T-helper 1 cell treated with Interleukin-12 subunit alpha and Interleukin-12 subunit beta and Interleukin-4 antibody, amounts not matched to agents 30 ng/mL and 1 ng/mL, for 36 hours (primary cell): ENCODE data around the gene RFT1. TPM values are rescaled to one million over a fixed set of nuclear protein-coding genes. Genes with fewer than 3 reads are reported as not detected.
"Not testable (repeated sequence)": the region's sequence is repeated elsewhere in the genome, so short reads cannot be mapped to it uniquely, and the experiment has no call there.

Source experiments
- intact Hi-C: fragments of 100-400 bp; cut with micrococcal nuclease; formaldehyde crosslinking; loops from one replicate; pipeline ENCODE4 v1.15.1; 2024
- total RNA-seq: library from RNA; stranded (reverse); gene quantifications from 2 replicates; pipeline ENCODE4 v1.2.3, GENCODE V29; 2022

RFT1 gene
- total RNA-seq, 1 donor from 2014 or later = 34.1 TPM

DNA sequence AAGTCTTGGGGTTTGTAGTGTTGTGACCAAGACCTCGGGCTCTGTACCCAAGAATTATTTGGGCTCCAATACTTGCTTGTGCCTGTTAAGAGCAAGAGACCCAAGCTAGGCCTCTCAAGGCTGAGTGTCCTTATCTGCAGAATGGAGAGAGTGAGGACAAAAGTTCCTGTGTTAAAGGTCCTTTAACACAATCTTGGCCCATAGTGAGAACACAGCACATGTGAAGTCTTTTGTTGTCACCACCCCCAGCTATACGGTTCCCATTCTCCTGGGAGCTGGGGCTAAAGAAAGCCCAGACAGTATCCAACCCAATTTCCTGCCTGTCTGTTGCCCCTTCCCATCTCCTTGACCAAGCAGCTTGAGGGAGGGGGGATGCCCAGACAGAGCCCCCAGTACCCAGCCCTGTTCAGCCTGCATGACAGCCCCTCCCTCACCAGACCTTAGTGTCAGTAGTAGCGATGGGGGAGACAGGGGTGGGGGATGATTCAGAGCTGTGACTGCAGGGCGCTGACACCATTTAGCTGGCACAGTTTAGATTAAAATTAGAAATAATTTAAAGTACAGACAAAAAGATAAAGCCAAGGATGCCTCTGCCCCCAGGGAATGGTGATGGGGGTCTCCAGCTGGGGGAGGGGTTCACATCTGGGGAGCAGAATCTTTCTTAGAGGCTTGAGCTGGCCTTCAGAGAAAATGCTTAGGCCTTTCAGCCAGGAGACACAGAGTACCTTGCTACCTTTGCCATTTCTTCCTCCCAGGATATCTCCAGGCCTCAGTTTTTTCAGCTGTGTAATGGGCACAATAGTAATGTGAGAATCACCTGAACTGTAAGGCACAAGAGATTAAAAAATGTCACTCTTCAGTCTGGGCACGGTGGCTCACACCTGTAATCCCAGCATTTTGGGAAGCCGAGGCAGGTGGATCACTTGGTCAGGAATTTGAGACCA, 33.5 kb upstream of the RFT1 start:
- intact Hi-C loops = loop anchor here (1.0 to 5.0 kb wide), 4 partner anchors 49 to 266 kb away; partner anchors contain the start of genes DCP1A and STIMATE

DNA sequence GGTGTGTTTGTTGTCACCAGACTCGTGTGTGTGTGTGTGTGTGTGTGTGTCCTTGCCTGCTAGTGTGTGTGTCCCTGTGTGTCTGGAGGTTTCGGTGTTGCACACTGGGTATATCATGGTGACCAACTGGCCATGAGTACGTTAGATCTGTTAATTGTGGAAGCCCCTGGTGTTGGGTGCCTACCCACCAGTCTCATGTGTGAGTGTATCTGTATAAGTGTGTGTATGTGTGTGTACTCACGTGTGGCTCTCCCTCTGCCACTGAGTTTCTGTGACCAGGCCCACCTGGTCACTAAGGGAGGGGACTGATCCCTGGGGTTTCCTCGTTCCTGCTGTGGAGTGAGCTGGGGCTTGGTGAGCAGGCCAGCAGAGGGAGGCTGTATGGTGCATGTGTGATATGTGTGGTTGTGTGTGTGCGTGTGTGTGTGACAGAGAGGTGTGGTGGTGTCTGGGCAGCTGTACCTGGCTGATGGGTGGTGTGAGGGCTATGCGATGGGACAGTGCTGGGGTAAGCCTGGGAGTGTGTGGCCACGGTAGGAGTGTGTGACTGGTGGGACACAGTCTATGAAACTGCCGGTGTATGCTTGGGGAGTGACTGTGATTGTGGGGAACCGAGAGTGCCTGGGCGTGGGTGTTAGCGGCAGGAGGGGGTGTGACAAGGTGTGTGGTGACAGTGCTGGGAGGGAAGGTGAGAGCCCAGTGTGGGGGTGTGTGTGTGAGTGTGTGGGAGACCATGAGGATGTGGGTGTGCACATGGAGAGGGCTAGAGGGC, 32.6 kb upstream of the RFT1 start:
- intact Hi-C loops = loop anchor here (1.0 to 5.0 kb wide), 5 partner anchors 7 to 266 kb away; partner anchors contain the start of genes DCP1A and STIMATE

DNA sequence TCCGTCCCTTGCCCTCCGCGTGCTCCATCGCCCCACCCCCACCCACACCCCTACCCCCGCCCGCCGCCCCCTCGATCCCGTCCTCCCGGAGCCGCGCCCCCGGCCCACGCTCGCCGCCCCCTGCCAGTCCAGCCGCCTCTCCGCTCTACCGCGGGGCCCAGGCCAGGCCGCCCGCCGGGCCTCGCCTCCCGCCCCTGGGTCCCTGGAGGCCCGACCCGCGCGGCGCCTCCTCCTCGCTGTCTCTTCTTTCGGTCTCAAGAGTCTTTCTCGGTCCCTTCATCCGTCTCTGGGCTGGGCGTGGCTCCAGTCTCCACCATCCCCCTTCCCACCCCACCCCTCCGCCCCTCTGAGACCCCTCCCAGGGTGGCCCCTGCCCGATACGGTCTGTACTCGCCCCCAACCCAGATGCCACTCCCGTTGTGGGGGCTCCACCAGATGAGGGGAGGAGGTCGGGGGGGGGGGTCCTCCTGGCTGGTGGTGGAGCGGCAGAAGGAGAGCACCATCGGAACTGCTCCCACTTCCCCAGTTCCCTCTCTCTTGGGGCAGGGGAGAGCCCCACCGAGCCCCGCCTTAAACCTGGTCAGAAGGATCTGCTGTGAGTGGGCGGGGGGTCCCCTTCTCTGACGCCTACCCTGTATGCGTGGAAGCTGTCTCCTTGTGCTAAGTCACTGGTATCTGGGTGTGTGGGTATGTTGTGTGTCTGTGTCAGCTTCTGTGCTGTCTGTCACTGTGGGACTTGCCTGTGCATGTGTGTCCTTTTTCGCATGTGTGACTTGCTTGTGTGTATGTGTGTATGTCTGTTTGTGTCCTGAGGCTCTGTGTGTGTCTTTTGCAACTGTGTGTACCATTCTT, 31.8 kb upstream of the RFT1 start:
- intact Hi-C loops = loop anchor here (1.0 to 5.0 kb wide), 7 partner anchors 8 to 265 kb away; partner anchors contain the start of genes DCP1A, RFT1, SFMBT1 and STIMATE

DNA sequence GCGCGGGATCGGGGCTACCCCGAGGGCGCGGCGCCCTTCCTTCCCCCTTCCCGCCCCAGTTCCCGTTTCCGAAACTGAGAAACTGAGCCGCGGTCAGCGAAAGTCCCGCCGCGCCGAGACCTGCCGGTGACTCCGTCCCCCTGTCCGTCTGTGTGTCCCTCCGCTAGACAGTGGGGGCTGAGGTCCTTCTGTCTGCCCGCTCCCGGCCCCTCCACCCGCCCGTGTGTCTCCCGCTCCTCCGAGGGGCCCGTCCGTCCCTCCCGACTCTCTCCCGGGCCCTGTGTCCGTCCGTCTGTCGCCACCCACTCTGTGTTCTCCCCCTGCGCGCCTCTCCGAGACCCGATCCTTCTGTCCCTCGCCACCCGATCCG, 31.2 kb upstream of the RFT1 start:
- intact Hi-C loops = loop anchor here (1.0 to 5.0 kb wide), 4 partner anchors 31 to 264 kb away; partner anchors contain the start of genes RFT1, SFMBT1 and STIMATE

DNA sequence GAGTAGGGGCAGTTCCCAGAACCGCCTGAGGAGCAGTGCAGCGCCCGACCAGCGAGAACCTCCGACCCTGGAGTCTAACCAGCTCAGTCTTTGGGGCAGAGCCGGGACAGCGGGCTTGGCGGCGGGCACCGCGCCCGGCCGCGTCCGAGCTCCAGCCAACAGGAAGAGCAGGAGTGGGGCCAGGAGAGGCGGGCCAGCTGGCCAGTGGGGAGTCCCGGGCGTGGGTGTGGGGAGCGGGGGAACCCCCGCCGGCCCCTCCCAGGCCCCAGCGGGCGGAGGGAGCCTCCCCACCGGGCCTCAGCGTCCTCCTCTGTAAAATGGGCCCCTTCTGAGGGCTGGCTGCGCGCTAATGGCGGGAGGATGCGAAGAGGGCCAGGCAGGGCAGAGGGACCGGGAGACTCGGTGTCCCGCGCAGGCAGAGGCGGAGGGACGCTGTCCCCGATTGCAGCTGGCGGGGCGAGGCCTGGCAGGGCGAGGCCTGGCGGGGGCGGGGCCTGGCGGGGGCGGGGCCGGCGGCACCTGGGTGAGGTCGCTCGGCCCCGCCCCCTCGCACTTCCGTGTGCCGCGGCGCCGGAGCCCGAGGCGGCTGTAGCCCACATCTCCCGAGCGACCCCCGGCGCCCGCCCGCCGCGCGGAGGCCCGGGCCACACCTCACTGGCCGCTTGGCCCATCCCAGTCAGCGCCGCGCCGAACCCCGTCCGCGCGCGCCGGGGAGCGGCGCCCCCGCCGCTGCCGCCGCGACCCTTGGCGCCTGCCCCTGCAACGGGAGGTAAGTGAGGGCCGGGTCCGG, 30.6 kb upstream of the RFT1 start, which contains the start of gene PRKCD:
Gene PRKCD (plus strand): TSS at position 550 of the 790 bp plus-strand sequence. CDS start 17,214 bp downstream, outside the sequence.
- intact Hi-C loops = loop anchor here (1.0 to 5.0 kb wide), 5 partner anchors 31 to 264 kb away; partner anchors contain the start of genes RFT1, SFMBT1 and STIMATE

DNA sequence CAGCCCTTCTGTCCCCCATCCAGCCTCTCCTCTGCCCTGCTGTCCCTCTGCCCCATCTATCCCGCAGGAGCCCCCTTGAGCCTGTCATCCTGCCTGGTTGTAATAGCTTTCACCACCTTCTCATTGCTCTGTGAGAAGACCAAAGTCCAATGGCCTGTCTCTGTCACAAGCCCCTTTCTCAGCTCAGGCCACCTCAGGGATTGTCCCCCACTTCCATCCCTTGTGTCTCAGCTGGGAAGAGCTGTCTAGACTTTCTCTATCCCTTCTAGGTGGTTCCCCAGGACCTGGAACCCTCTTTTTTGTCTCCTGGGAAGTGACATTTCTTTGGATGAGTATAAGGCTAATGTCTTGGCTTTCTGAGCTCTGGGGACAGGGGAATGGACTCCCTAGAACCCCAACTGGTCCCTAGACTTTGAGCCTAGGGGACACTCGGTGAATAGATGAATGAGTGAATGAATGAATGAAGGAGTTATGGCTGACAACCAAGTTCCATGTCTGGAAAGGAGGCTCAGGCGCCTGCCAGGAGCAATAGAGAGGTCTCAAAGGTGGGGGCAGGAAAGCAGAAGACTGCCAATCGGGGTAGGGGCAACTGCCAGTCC, 29.9 kb upstream of the RFT1 start:
- intact Hi-C loops = loop anchor here (1.0 to 5.0 kb wide), 4 partner anchors 37 to 263 kb away; partner anchors contain the start of genes SFMBT1 and STIMATE

DNA sequence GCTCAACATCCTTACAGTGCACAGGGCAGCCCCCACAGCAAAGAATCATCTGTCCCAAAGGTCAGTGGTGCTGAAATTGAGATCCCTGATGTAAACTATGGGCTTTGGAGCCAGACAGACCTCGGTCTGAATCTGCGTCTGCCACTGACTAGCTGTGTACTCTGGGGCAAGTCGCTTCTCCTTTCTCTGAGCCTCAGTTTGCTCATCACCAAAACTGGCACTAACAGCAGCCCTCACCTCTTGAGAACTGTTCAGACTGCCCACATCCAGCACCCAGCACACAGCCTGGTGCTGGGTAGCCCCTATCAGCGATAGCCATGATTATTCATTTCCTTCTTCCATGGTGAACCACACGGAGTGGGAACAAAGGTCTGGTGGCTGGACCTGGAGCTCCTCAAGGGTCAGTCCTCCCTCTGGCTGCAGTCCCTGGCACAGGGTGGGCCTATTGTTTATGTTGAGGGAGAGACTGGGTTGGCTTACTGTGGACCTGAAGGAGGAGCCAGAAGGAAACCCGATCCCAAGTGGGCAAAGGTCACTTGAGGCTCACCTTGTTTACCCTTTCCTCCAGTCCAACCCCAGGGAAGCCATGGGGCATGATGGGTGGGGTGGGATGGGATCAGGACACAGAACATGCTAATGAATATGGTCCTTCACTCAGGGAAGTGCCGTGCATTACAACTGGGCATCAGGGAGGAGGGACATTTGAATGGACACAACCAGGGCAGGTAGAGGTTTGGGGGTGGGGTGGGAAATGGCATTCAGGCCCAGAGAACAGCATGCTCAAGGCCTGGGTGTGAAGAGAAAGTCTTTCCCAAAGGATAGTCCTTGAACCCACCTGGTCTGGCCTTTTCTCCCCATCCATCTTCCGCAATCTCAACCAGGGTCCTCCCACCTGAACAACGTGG, 29.2 kb upstream of the RFT1 start:
- intact Hi-C loops = loop anchor here (1.0 to 5.0 kb wide), 4 partner anchors 37 to 262 kb away; partner anchors contain the start of genes SFMBT1 and STIMATE

DNA sequence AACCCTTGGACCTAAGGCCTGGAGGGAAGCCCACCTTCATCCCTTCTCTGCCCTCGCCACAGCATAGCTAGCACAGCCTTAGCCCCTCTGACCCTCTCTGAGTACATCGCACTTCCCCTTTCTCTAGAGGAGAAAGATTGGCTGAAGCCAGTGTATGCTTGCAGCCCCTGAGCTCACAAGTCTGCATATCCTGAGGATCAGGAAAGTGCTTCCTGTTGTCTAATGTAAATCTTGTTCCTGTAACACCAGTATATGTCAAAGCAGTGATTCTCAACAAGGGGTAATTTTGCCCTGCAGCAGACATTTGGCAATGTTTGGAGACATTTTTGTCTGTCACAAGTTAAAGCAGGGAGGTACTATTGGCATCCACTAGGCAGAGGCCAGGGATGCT, 28.5 kb upstream of the RFT1 start:
- intact Hi-C loops = no loop called here

DNA sequence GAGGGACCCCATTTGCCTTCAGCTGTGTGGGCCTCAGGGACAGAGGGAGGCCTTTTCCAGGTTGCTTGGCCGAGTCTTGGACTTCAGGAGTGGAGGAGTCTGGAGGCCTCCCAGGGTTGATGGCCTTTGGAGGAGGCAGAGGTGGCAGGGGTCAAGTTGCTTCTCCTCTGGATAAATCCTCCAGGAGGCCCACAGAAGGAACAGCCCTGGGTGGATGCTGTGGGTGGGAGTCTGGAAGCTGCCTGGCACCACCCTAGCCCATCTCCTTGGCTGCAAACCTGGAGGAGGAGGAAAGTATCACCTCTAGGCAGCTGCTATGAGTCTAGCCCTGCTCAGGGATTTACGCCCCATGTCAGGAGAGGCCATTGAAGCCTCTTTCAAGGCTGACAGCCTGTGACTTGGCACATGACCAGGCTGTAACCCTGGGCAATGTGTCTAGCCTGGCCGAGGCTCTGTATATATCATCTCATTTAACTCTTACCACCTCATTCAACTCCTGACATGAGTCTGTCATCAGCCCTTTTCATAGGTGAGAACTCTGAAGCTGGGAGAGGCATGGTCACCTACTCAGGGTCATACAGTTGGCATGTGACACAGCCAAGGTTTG, 27.8 kb upstream of the RFT1 start:
- intact Hi-C loops = no loop called here

DNA sequence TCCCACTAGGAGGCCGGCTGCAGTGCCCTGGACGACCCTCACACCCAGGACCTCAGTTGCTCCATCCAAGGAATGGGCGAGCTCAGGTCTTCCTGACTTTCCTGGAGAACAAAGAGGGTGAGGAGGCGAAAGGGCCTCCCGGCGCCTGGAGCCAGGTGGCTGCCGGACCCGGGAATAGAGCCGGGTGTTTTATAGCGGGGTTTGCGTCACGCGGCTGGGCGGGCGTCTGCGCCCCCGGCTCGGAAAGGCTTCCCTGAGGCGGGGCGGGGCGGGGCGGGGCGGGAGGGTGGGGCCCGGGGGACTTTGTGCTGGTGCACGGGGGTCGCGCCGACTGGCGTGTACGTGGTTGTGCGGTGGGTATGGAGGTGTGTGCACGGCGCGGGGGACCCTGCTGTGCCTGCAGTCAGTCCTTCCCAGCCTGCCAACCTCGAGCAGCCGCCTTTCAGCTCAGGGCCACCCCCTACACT, 26.2 kb upstream of the RFT1 start:
- intact Hi-C loops = no loop called here

DNA sequence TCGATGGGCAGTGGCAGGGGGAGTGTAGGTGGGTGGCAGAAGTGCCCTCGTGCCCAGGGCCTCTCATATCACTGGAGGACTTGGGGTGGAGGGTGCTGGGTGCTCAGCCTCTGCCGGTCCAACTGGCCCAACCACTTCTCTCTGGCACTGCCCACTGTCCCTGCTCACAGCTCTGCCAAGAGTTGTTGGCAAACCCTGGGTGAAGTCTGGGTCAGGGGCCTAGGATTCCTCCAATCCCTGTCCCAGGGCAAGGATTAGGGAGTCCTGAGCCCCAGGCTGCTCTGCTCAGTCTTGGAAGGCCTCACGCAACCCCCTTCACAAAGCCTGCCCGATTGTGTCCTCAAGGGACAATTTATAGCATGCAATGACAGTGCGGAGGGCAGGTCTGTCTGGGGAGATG, 25.5 kb upstream of the RFT1 start:
- intact Hi-C loops = no loop called here

DNA sequence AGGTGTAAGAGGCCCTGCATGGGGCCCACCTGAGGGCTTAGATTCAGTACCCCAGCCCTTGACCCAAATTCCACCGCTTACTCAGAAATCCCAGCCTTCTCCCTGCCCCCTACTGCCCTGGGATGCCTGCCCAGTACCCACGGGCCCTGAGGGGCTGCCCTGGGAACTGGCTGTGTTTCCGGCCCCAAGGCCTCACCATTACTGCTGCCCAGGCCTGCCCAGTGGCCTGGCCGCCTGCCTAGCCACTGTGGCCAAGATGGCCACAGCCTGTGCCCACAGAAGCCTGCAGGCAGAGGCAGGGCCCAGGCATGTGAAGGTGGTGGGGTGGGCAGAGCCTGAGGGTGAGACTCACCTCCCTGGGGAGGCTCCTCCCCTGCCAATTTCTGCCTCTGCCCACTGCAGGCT, 24.6 kb upstream of the RFT1 start:
- intact Hi-C loops = no loop called here

DNA sequence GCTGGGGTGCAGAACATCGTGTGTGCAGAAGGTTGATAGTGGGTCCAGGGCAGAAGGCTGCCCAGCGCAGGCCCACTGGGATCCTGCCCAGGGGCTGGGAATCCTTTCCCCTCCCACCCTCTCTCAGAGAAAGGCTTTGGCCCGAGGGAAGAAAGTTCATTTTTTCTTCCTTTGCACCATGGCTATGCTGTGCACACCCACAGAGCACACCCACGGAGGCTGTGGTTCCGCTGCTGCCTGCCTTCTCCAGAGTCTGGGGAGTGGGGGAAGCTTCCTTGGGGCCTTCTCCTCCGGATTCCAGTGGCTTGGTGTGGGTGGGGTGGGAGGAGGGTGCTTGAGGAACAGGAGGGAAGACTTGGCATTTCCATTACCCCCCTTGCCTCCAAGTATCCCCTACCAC, 23.7 kb upstream of the RFT1 start:
- intact Hi-C loops = no loop called here

DNA sequence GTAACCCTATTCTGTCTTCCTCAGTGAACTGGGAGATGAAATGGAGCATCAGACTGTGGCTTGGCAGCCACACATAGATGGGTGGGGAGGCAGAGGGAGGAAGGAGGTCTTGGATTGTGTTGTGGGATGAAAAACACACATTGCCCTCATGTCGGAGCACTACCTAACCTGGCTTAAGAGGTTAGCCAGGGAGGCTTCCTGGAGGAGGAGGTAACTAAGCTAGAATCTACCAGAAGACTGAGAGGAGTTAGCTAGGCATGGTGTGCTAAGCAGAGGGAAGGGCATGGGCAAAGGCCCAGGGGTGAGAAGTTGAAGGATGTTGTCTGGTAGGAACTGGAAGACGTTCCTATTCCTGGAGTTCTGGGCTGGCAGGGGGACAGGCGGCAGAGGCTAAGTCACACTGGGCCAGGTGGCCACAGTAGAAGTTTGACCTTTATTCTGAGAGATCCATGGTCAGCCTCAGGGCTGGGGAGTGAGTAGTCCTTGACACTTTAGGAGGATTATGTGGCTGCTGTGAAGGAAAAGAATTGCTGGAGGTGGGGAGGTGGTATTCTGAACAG, 23.1 kb upstream of the RFT1 start:
- intact Hi-C loops = no loop called here

DNA sequence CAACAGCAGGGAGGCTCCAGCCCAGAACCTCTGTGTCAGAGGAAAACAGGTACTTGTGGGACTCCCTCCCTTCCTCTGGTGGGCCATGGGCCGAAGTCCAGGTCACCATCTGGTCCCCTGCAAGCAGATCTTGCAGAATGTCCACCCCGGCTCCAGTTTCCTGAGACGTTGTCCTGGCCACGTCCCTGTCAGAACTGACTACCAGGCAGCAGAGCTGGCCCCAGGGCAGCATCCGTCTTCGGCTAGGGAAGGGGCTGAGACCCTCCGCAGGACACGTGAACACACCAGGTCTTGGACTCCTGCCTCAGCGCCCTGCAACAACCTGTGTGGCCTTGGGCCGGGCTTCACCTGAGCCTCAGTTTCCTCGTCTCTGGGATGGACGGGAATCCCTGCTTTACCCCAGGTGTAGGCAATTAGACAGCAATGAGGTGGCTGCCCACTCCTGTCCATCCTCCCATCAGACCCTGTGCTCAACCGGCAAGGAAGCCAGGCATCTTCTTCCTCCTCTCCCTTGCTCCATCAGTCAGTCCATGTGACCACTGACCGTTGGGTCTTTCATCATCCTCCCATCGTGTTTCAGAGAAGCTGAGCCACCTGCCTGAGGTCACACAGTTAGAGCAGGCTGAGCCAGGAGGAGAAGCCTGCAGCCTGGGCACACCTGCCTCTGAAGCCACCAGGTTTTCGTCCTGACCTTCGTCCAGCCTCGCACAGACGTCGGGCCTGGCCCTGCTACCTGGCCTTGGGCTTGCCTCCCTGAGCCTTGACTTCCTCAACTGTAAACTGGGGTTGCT, 21.8 kb upstream of the RFT1 start:
- intact Hi-C loops = no loop called here

DNA sequence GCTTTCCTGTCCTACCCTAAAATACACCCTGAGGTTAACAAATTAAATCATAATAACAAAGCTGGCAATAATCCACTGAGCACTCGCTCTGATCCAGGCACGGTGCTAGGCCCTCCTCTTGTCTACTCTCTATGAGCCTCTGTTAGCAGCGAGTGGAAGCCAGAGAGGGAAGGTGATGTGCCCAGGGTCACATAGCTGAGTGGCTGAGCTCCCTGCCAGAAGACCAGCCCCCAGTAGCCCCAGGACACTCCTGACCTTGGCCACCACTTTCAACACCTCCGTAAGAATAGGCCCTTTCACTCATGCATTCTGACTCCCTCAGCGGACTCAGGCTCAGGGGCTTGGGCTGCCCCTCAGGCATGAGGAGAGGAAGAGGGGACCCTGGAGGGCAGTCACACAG, 21.2 kb upstream of the RFT1 start:
- intact Hi-C loops = no loop called here

DNA sequence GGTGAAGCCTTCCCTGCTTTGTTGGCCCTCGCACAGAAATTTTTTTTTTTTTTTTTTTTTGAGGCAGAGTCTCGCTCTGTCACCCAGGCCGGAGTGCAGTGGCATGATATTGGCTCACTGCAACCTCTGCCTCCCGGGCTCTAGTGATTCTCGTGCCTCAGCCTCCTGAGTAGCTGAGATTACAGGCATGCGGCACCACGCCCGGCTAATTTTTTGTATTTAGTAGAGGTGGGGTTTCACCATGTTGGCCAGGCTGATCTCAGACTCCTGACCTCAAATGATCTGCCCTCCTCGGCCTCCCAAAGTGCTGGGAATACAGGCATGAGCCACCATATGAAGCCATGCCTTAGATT, 20.8 kb upstream of the RFT1 start:
- intact Hi-C loops = not testable (repeated sequence)
